ENCODE results near the gene CDK11B.

CDK11B gene

DNA sequence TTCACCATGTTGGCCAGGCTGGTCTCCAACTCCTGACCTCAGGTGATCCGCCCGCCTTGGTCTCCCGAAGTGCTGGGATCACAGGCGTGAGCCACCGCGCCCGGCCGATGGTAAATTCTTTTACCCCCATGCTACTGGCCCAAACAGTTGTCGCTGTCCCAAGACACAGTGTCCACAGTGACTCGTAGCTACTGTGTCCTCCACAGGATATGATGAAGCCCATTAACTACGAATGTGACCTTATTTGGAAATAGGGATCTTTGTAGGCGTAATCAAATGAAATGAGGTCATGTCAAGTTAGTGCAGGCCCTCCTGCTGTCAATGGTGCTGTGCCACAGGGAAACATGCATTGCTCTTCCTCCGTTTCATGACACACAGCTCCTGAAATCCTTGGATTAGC, 67.4 kb downstream of the CDK11B start:
- TF ChIP-seq CTCF (IDR thresholded peaks at IDR 0.05; ENCODE audit: low read depth, low read length): no peak
- no peak overlapping the region for H3K4me3 ChIP-seq (replicated peaks in 1 of 2; ENCODE audit: low read depth in 2 of 2, low read length in 2 of 2)
- DNase-seq (ENCODE audit: low read depth in 2 of 2): no peak

Measured in cardiac fibroblast (primary cell).